HG02943 (cell line): Measurements from ENCODE around the gene BTG3.

Source experiments
- ATAC-seq: cut with Tn5 transposase; IDR thresholded peaks from one replicate; pipeline ENCODE4 v1.9.1; 2021; ENCODE audit warnings: mild to moderate bottlenecking, low read depth, moderate library complexity; ENCODE audit not compliant: unreplicated experiment

BTG3 gene

GRCh38 chr21:17590430-17590829 lies 22.3 kb downstream of the BTG3 start:
- no peak for ATAC-seq

GRCh38 chr21:17585875-17586450 lies 26.7 kb downstream of the BTG3 start:
- no peak for ATAC-seq

- ATAC-seq, result no peak
Observed at GRCh38 chr21:17583898-17584297, 28.8 kb downstream of the BTG3 start.

GRCh38 chr21:17580319-17580718 lies 32.4 kb downstream of the BTG3 start:
- ATAC-seq, result no peak

GRCh38 chr21:17578876-17579275 lies 33.8 kb downstream of the BTG3 start:
- no peak for ATAC-seq

GRCh38 chr21:17578162-17578561 lies 34.5 kb downstream of the BTG3 start:
- no peak for ATAC-seq

GRCh38 chr21:17577701-17578100 lies 35.0 kb downstream of the BTG3 start:
- ATAC-seq, result no peak

GRCh38 chr21:17576080-17576835 lies 36.4 kb downstream of the BTG3 start:
- no peak for ATAC-seq

- no peak for ATAC-seq
Observed at GRCh38 chr21:17575076-17575475, 37.6 kb downstream of the BTG3 start.

- ATAC-seq, result no peak
Observed at GRCh38 chr21:17572431-17572830, 40.3 kb downstream of the BTG3 start.

- ATAC-seq, result no peak
Observed at GRCh38 chr21:17570786-17571185, 41.9 kb downstream of the BTG3 start.

GRCh38 chr21:17560377-17561025 lies 52.2 kb downstream of the BTG3 start:
- no peak for ATAC-seq

GRCh38 chr21:17554679-17555465 lies 57.8 kb downstream of the BTG3 start:
- no peak for ATAC-seq

GRCh38 chr21:17554120-17554519 lies 58.6 kb downstream of the BTG3 start:
- ATAC-seq, result no peak

- no peak for ATAC-seq
Observed at GRCh38 chr21:17552410-17552809, 60.3 kb downstream of the BTG3 start.

GRCh38 chr21:17550671-17551308 lies 61.9 kb downstream of the BTG3 start:
- no peak for ATAC-seq

GRCh38 chr21:17548262-17548661 lies 64.4 kb downstream of the BTG3 start:
- ATAC-seq, result no peak

GRCh38 chr21:17545007-17545406 lies 67.7 kb downstream of the BTG3 start:
- no peak for ATAC-seq
